H1 (cell line): Measurements from ENCODE around the gene STIM2. TPM values are rescaled to one million over a fixed set of nuclear protein-coding genes. Genes with fewer than 3 reads are reported as not detected.
"Not testable (repeated sequence)": the region's sequence is repeated elsewhere in the genome, so short reads cannot be mapped to it uniquely, and the experiment has no call there.

Experiments
- CTCF ChIA-PET: fragments of 300-600 bp; sonication (Branson Sonifier 250); formaldehyde crosslinking; loops from one replicate; lab custom pipeline; 2021; ENCODE audit not compliant: partially characterized antibody; lab: Charles Lee
- POLR2A ChIA-PET: fragments of 300-600 bp; sonication (Branson Sonifier 250); formaldehyde crosslinking; loops from one replicate; lab custom pipeline; 2021; ENCODE audit warnings: inconsistent platforms; ENCODE audit not compliant: partially characterized antibody; lab: Charles Lee
- DNase-seq, 2 experiments: peaks; one replicate each; pipeline versions ENCODE4 v3.0.0 to v3.0.0-alpha.2; 2010 to 2022; ENCODE audit warnings: low spot score in 2 of 2, low read depth in 1 of 2, mixed read lengths in 1 of 2
- FAIRE-seq: peaks from 2 replicates; lab custom pipeline; 2011; peaks lifted over from hg19 to GRCh38; lab: Jason Lieb, UNC
- H2AFZ ChIP-seq: 2 replicates; pipeline ENCODE4 v1.8.1; 2012; ENCODE audit warnings: low read length, inconsistent platforms
- H2AK5ac ChIP-seq: 2 replicates; pipeline ENCODE4 v1.6.1; 2013; ENCODE audit warnings: low read depth, low read length
- H2BK120ac ChIP-seq: replicated peaks from 2 replicates; pipeline ENCODE3; 2013; ENCODE audit warnings: low read depth, low read length, inconsistent platforms
- H2BK12ac ChIP-seq: 2 replicates; pipeline ENCODE4 v1.6.1; 2013; ENCODE audit warnings: low read depth, low read length
- H2BK15ac ChIP-seq: 2 replicates; pipeline ENCODE4 v1.6.1; 2013; ENCODE audit warnings: low read length
- H2BK20ac ChIP-seq: 2 replicates; pipeline ENCODE4 v1.6.1; 2013; ENCODE audit warnings: low read length
- H2BK5ac ChIP-seq: 2 replicates; pipeline ENCODE4 v1.6.1; 2013; ENCODE audit warnings: low read depth, low read length
- H3K14ac ChIP-seq: 2 replicates; pipeline ENCODE4 v1.6.1; 2013; ENCODE audit warnings: inconsistent platforms; ENCODE audit not compliant: insufficient read length
- H3K18ac ChIP-seq: 2 replicates; pipeline ENCODE4 v1.6.1; 2013; ENCODE audit warnings: low read length; ENCODE audit errors: extremely low read depth
- H3K23ac ChIP-seq: 2 replicates; pipeline ENCODE4 v1.6.1; 2013; ENCODE audit warnings: inconsistent platforms; ENCODE audit not compliant: insufficient read length
- H3K23me2 ChIP-seq: 2 replicates; pipeline ENCODE4 v1.6.1; 2013; ENCODE audit warnings: low read depth, low read length
- H3K27ac ChIP-seq: 2 replicates; pipeline ENCODE4 v1.6.1; 2011; ENCODE audit warnings: low read depth, low read length, inconsistent platforms
- H3K27me3 ChIP-seq, 4 experiments: replicated peaks in 1 of 4; 1 replicate in 1 of 4; 2 replicates in 3 of 4; pipeline versions ENCODE4 v1.6.1 to v1.8.1; 2011 to 2013; ENCODE audit warnings: low read length in 3 of 4, mild to moderate bottlenecking in 3 of 4, inconsistent platforms in 2 of 4, mixed read lengths in 2 of 4, moderate library complexity in 1 of 4; ENCODE audit not compliant: control insufficient read depth in 3 of 4, insufficient read depth in 3 of 4; ENCODE audit errors: extremely low read depth in 1 of 4
- H3K36me3 ChIP-seq, 4 experiments: 2 replicates each; pipeline versions ENCODE4 v1.6.1 to v1.8.1; 2011 to 2013; ENCODE audit warnings: mild to moderate bottlenecking in 4 of 4, low read length in 3 of 4, moderate library complexity in 2 of 4, control low read depth in 1 of 4, inconsistent platforms in 1 of 4; ENCODE audit not compliant: insufficient read depth in 4 of 4, control insufficient read depth in 2 of 4
- H3K4ac ChIP-seq: replicated peaks from 2 replicates; pipeline ENCODE3; 2013; ENCODE audit warnings: low read length, low read depth, mixed read lengths, inconsistent platforms; ENCODE audit not compliant: insufficient read length
- H3K4me1 ChIP-seq, 4 experiments: replicated peaks in 1 of 4; 1 replicate in 1 of 4; 2 replicates in 3 of 4; pipeline versions ENCODE4 v1.6.1 to v1.8.1; 2011 to 2013; ENCODE audit warnings: low read length in 3 of 4, inconsistent platforms in 2 of 4, mixed read lengths in 1 of 4; ENCODE audit not compliant: insufficient read depth in 4 of 4, control insufficient read depth in 3 of 4
- H3K4me2 ChIP-seq, 2 experiments: 2 replicates each; pipeline versions ENCODE4 v1.6.1 to v1.8.1; 2011 to 2013; ENCODE audit warnings: low read depth in 2 of 2, low read length in 2 of 2, control low read depth in 1 of 2, inconsistent platforms in 1 of 2, mild to moderate bottlenecking in 1 of 2; ENCODE audit not compliant: insufficient read depth in 1 of 2
- H3K4me3 ChIP-seq, 4 experiments: fragments of 200-600, 300-600 bp in 1 of 4; sonication (generic), shearing (Covaris generic), sonication (Bioruptor Twin) in 1 of 4; 2 replicates each; pipeline versions ENCODE4 v1.5.1 to v1.8.1; 2011 to 2016; ENCODE audit warnings: low read length in 4 of 4, low read depth in 3 of 4, control low read depth in 2 of 4, inconsistent platforms in 2 of 4, mild to moderate bottlenecking in 2 of 4, mixed read lengths in 1 of 4, moderate library complexity in 1 of 4; ENCODE audit not compliant: insufficient read depth in 2 of 4; ENCODE audit errors: extremely low read depth in 1 of 4
- H3K56ac ChIP-seq: replicated peaks from 2 replicates; pipeline ENCODE3; 2013; ENCODE audit warnings: low read depth, mild to moderate bottlenecking, mixed read lengths, low read length, inconsistent platforms; ENCODE audit not compliant: insufficient read length
- H3K79me1 ChIP-seq: 2 replicates; pipeline ENCODE4 v1.6.1; 2013; ENCODE audit warnings: low read depth, low read length, control low read depth
- H3K79me2 ChIP-seq, 2 experiments: 2 replicates each; pipeline versions ENCODE4 v1.6.1 to v1.8.1; 2012 to 2013; ENCODE audit warnings: low read length in 2 of 2, mild to moderate bottlenecking in 2 of 2, inconsistent platforms in 1 of 2; ENCODE audit not compliant: insufficient read depth in 2 of 2, control insufficient read depth in 1 of 2
- H3K9ac ChIP-seq, 4 experiments: replicated peaks in 1 of 4; 1 replicate in 1 of 4; 2 replicates in 3 of 4; pipeline versions ENCODE4 v1.6.1 to v1.8.1; 2011 to 2013; ENCODE audit warnings: low read depth in 3 of 4, low read length in 3 of 4, control low read depth in 2 of 4, mild to moderate bottlenecking in 2 of 4, moderate library complexity in 2 of 4, inconsistent platforms in 1 of 4; ENCODE audit errors: extremely low read depth in 1 of 4
- H3K9me3 ChIP-seq, 2 experiments: 2 replicates each; pipeline versions ENCODE4 v1.6.1 to v1.8.1; 2012 to 2013; ENCODE audit warnings: mild to moderate bottlenecking in 2 of 2, moderate library complexity in 2 of 2, control low read depth in 1 of 2, inconsistent platforms in 1 of 2, low read depth in 1 of 2, low read length in 1 of 2, mixed read lengths in 1 of 2; ENCODE audit not compliant: insufficient read depth in 2 of 2
- H4K20me1 ChIP-seq, 2 experiments: replicated peaks in 1 of 2; 2 replicates each; pipeline versions ENCODE3 to v1.8.1; 2011 to 2013; ENCODE audit warnings: inconsistent platforms in 2 of 2, low read length in 2 of 2, mild to moderate bottlenecking in 1 of 2; ENCODE audit not compliant: insufficient read depth in 2 of 2, control insufficient read depth in 1 of 2
- H4K5ac ChIP-seq: 2 replicates; pipeline ENCODE4 v1.6.1; 2013; ENCODE audit warnings: low read length, low read depth, mixed read lengths, inconsistent platforms; ENCODE audit not compliant: insufficient read length
- H4K8ac ChIP-seq: 2 replicates; pipeline ENCODE4 v1.8.0; 2013; ENCODE audit warnings: mild to moderate bottlenecking, moderate library complexity, low read length, inconsistent platforms; ENCODE audit not compliant: insufficient read depth; ENCODE audit errors: extremely low read depth
- H4K91ac ChIP-seq: replicated peaks from 2 replicates; pipeline ENCODE3; 2013; ENCODE audit warnings: low read length, mixed read lengths, inconsistent platforms; ENCODE audit not compliant: insufficient read length
- WGBS, 2 experiments: shearing (Covaris generic) in 1 of 2; methylation state at CpG; one replicate each; pipeline versions ENCODE4 v1.1.6 to v1.1.7; 2013 to 2015; ENCODE audit warnings: low lambda C conversion rate in 2 of 2, mixed read lengths in 2 of 2, inconsistent platforms in 1 of 2, low coverage in 1 of 2, missing lambda C conversion rate in 1 of 2; ENCODE audit not compliant: insufficient replicate concordance in 2 of 2, insufficient coverage in 1 of 2, insufficient read length in 1 of 2; ENCODE audit errors: extremely low coverage in 1 of 2, missing lambda C conversion rate in 1 of 2; 5-methylcytosine and 5-hydroxymethylcytosine counted together
- polyA plus RNA-seq, 7 experiments: library from polyadenylated mRNA; depleted of rRNA in 3 of 7; stranded (reverse) in 5 of 7; unstranded in 2 of 7; fragments of >200 nt in 5 of 7; fragments of 200-250 nt in 2 of 7; gene quantifications; 1 replicate in 5 of 7; 2 replicates in 1 of 7; 4 replicates in 1 of 7; pipeline versions ENCODE4 v1.2.1 to v1.2.3, GENCODE V29; 2011 to 2013; ENCODE audit warnings: missing spikeins in 2 of 7, mixed read lengths in 2 of 7
- total RNA-seq: library from RNA; stranded (reverse); fragmentation: NEBNext Ultra II Directional; extraction: Animal tissue kit (Norgen Biotek cat#: 25700); gene quantifications from 2 replicates; pipeline ENCODE4 v1.2.1, GENCODE V29; 2021

The STIM2 gene
- total and polyA plus RNA-seq, 2 of the 8 experiments (the other 6 are each of a cell fraction or from before 2014, with no cell fraction given) = 22.9 to 23.0 TPM

DNA sequence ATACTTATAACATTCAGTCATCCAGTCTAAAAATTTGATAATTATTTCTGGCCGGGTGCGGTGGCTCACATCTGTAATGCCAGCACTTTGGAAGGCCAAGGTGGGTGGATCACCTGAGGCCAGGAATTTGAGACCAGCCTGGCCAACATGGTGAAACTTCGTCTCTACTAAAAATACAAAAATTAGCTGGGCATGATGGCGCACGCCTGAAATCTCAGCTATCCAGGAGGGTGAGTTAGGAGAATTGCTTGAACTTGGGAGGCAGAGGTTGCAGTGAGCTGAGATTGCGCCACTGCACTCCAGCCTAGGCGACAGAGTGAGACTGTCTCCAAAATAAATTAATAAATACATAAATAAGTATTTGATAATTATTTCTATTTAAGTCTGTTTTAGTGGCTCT lies 34.2 kb downstream of the STIM2 start:
- CTCF ChIA-PET, H4K20me1 ChIP-seq, H3K4ac ChIP-seq, FAIRE-seq, H3K56ac ChIP-seq, H4K5ac ChIP-seq, H2AFZ ChIP-seq, H3K9ac ChIP-seq, POLR2A ChIA-PET, H2BK120ac ChIP-seq, H3K23me2 ChIP-seq, H2BK15ac ChIP-seq, H3K18ac ChIP-seq, H2BK20ac ChIP-seq, H4K91ac ChIP-seq, H3K4me3 ChIP-seq, H3K9me3 ChIP-seq, H3K4me1 ChIP-seq, H3K27ac ChIP-seq, H3K36me3 ChIP-seq, H2BK12ac ChIP-seq, H3K4me2 ChIP-seq, H3K79me1 ChIP-seq, H4K8ac ChIP-seq, H2AK5ac ChIP-seq, DNase-seq, H3K27me3 ChIP-seq, H3K23ac ChIP-seq, H3K14ac ChIP-seq, H2BK5ac ChIP-seq: not testable (repeated sequence)
- H3K79me2 ChIP-seq = peaks cover 0 to 21% of the 10 kb centered on the region in 2 experiments; a peak in 2 of 4 replicates
- 94% methylated on average over 7 of the region's 7 CpGs; no CpG with 5 or more reads in 1 of the 2 experiments for WGBS, 2 experiments
